ENCODE measurements around the gene VAV3.

The VAV3 gene

DNA sequence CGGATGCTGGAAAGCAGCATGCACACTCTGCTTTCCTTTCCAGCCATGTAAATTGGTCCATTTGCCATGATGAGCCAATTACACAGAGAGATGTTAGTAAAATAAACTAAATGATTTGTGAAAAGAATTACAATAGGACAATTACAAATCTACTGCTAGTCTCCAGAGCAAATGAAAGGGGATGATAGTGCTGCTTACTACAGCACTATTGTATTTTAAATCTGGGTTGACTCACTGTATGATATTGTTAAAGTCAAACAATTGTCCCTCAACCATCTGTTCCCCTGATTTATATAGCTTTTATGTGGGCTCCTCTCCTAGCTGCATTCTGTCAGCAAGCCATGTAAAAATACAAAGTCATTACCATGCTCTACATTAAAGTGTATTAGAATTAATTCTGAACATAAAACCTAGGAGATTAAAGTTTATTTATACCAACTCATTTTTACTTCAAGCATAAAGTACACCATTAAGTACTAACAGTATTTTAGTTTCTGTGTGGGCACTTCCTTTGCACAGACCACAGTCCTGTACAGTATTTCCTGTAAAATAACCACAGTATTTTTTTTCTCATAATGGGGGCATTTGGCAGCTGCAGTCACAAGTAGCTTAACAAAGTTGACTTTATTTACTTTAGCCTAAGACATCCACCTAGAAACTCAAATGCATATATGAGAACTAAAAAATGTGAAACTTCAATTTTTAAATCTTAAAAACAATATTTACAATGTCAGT lies 135.8 kb downstream of the VAV3 start:
- Histone ChIP-seq H3K4me3 (ENCODE audit: low read depth, low read length) (no peak overlapping the region), H3K36me3 (replicated peaks) (no peaks in the 10 kb centered on the region), H3K27ac (no peak overlapping the region), H3K27me3 (replicated peaks) (no peaks in the 10 kb centered on the region)
- in situ Hi-C loops (cut with HindIII; ENCODE audit: low pct_ligation_motif_present, low sequenced_read_pairs), result no loop called here
- peak; percentile 22 for DNase-seq
- TF ChIP-seq, protein P1, sequence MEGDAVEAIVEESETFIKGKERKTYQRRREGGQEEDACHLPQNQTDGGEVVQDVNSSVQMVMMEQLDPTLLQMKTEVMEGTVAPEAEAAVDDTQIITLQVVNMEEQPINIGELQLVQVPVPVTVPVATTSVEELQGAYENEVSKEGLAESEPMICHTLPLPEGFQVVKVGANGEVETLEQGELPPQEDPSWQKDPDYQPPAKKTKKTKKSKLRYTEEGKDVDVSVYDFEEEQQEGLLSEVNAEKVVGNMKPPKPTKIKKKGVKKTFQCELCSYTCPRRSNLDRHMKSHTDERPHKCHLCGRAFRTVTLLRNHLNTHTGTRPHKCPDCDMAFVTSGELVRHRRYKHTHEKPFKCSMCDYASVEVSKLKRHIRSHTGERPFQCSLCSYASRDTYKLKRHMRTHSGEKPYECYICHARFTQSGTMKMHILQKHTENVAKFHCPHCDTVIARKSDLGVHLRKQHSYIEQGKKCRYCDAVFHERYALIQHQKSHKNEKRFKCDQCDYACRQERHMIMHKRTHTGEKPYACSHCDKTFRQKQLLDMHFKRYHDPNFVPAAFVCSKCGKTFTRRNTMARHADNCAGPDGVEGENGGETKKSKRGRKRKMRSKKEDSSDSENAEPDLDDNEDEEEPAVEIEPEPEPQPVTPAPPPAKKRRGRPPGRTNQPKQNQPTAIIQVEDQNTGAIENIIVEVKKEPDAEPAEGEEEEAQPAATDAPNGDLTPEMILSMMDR (IDR thresholded peaks at IDR 0.05; ENCODE audit: low read depth, low read length, missing control alignments), result no peak

DNA sequence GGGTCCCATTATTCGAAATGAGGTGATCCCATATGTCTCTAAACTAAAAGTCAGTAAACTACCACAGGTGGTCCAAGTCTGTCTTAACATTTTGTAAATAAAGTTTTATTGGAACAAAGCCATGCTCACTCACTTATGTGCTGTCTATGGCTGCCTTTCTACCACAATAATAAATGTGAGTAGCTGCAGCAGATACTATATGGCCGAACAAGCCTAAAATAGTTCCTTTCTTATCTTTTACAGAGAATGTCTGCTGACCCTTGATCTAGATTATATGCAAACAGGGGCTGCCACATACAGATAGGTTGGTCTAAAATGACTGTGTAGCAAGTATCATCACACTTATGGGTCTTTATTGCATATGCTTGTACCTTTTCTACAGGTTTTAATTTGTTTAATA lies 140.0 kb downstream of the VAV3 start:
- Histone ChIP-seq H3K27ac (no peak overlapping the region), H3K36me3 (replicated peaks) (no peaks in the 10 kb centered on the region), H3K27me3 (replicated peaks) (no peaks in the 10 kb centered on the region), H3K4me3 (ENCODE audit: low read depth, low read length) (no peak overlapping the region)
- in situ Hi-C loops (cut with HindIII; ENCODE audit: low pct_ligation_motif_present, low sequenced_read_pairs), result no loop called here
- TF ChIP-seq, protein P1 (IDR thresholded peaks at IDR 0.05; ENCODE audit: low read depth, low read length, missing control alignments), result no peak
- DNase-seq, result no peak

DNA sequence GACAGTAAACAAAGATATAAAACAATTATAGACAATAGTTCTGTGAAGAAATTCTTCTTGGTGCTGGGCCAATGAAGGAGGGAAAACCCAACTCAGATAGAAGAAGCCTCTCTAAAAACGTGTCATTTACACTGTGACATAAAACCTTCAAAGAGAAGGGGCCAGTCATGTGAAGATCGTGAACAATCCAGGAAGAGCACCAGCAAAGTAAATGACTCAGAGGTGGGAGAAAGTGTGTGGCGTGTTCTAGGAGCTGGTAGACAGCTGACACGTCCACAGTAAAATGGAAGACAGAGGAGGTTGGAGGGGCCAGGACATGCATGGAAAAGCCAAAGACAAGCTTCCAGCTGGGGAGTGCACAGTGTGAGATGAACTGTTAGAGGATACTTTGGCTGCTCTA lies 143.6 kb downstream of the VAV3 start:
- H3K27ac ChIP-seq, result no peak overlapping the region

DNA sequence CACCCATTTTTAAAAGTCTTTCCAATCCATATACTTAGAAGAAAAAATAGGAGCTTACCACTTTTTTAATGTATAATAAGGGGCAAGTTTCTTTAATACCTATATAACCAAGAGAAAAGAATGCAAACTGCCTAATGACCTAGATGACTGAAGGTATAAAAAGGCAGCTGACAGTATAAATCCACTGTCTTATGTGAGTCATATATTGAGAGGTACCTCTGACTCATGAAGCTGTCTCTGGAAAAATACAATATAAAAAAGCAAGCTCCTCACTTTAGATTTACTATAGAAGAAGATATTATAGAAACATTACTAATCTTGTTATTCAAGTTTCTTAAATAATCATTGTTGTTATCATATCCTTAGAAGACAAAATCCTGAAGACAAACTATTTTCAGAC lies 144.2 kb downstream of the VAV3 start:
- TF ChIP-seq, protein P1 (IDR thresholded peaks at IDR 0.05; ENCODE audit: low read depth, low read length, missing control alignments), result no peak
- Histone ChIP-seq H3K27me3 (replicated peaks) (no peaks in the 10 kb centered on the region), H3K36me3 (replicated peaks) (no peaks in the 10 kb centered on the region), H3K27ac (no peak overlapping the region), H3K4me3 (ENCODE audit: low read depth, low read length) (no peak overlapping the region)
- DNase-seq, result peak; percentile 4
- in situ Hi-C loops (cut with HindIII; ENCODE audit: low pct_ligation_motif_present, low sequenced_read_pairs), result no loop called here

More for the DNA sequence above, 143.6 kb downstream of the VAV3 start:
- Histone ChIP-seq H3K27me3 (replicated peaks) (no peaks in the 10 kb centered on the region), H3K4me3 (ENCODE audit: low read depth, low read length) (no peak overlapping the region), H3K36me3 (replicated peaks) (no peaks in the 10 kb centered on the region)
- in situ Hi-C loops (cut with HindIII; ENCODE audit: low pct_ligation_motif_present, low sequenced_read_pairs), result no loop called here
- DNase-seq, result peak; percentile 7
- TF ChIP-seq, protein P1 (IDR thresholded peaks at IDR 0.05; ENCODE audit: low read depth, low read length, missing control alignments), result no peak

GRCh38 chr1:107817935-107818334 lies 147.0 kb downstream of the VAV3 start:
- Histone ChIP-seq H3K4me3 (ENCODE audit: low read depth, low read length) (no peak overlapping the region), H3K27me3 (replicated peaks) (no peaks in the 10 kb centered on the region), H3K27ac (no peak overlapping the region), H3K36me3 (replicated peaks) (no peaks in the 10 kb centered on the region)
- in situ Hi-C loops (cut with HindIII; ENCODE audit: low pct_ligation_motif_present, low sequenced_read_pairs), result no loop called here
- TF ChIP-seq, protein P1 (IDR thresholded peaks at IDR 0.05; ENCODE audit: low read depth, low read length, missing control alignments), result no peak
- DNase-seq, result no peak

DNA sequence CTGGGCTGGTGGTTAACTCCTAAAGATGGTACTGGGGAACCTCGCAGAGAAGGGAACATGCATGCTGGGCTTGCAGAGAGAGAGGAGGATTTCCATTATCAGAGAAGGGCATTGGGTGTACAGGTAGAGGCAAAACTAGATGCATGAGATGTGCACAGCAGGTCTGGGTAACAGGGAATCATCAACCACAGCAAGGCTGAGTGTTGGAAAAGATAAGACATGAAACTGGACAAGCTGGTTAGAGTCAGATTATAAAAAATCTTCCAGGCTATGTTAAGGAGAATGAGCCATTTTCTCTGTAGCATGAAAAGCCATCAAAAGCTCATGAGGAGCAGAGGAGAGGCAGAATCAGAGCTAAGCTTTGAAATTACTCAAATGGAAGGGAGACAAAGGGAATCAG lies 147.8 kb downstream of the VAV3 start:
- DNase-seq, result no peak
- no peaks in the 10 kb centered on the region for H3K27me3 ChIP-seq (replicated peaks)
- TF ChIP-seq, protein P1 (IDR thresholded peaks at IDR 0.05; ENCODE audit: low read depth, low read length, missing control alignments), result no peak
- no peak overlapping the region for H3K4me3 ChIP-seq (ENCODE audit: low read depth, low read length)
- no peak overlapping the region for H3K27ac ChIP-seq
- no peaks in the 10 kb centered on the region for H3K36me3 ChIP-seq (replicated peaks)
- in situ Hi-C loops (cut with HindIII; ENCODE audit: low pct_ligation_motif_present, low sequenced_read_pairs), result no loop called here
